COR-L47 (cell line): ENCODE results near the gene MFF.

ENCODE experiments used
- DNase-seq: peaks from one replicate; lab custom pipeline; 2025; lab: John Stamatoyannopoulos, UW

MFF gene

GRCh38 chr2:227324995-227325838 lies at the start of gene MFF:
MFF (plus strand) TSS chr2:227325251; CDS start chr2:227330666, 5,415 bp downstream.
- DNase-seq, result peak; percentile 67

GRCh38 chr2:227280895-227281294 lies 44.2 kb upstream of the MFF start:
- DNase-seq, result no peak

GRCh38 chr2:227285741-227286236 lies 39.3 kb upstream of the MFF start:
- no peak for DNase-seq

- DNase-seq, result no peak
These were observed 37.3 kb upstream of the MFF start for GRCh38 chr2:227287771-227288170.

- no peak for DNase-seq
These were observed 32.7 kb upstream of the MFF start for GRCh38 chr2:227292314-227292713.

- DNase-seq, result no peak
These were observed 31.5 kb upstream of the MFF start for GRCh38 chr2:227293531-227293930.

GRCh38 chr2:227295806-227296205 lies 29.2 kb upstream of the MFF start:
- no peak for DNase-seq

GRCh38 chr2:227296671-227297405 lies 28.2 kb upstream of the MFF start:
- no peak for DNase-seq

- no peak for DNase-seq
These were observed 23.5 kb upstream of the MFF start for GRCh38 chr2:227301523-227301922.

GRCh38 chr2:227308784-227309183 lies 16.3 kb upstream of the MFF start:
- DNase-seq, result no peak

- DNase-seq, result no peak
These were observed 14.3 kb upstream of the MFF start for GRCh38 chr2:227310756-227311110.

GRCh38 chr2:227311861-227312506 lies 13.1 kb upstream of the MFF start:
- no peak for DNase-seq

- DNase-seq, result no peak
These were observed 12.5 kb upstream of the MFF start for GRCh38 chr2:227312579-227312978.

GRCh38 chr2:227313310-227313709 lies 11.7 kb upstream of the MFF start:
- no peak for DNase-seq

GRCh38 chr2:227317834-227318233 lies 7.2 kb upstream of the MFF start:
- DNase-seq, result no peak

GRCh38 chr2:227320305-227321094 lies 4.6 kb upstream of the MFF start:
- no peak for DNase-seq

GRCh38 chr2:227322530-227323205 lies 2.4 kb upstream of the MFF start:
- no peak for DNase-seq

- no peak for DNase-seq
These were observed 1.2 kb upstream of the MFF start for GRCh38 chr2:227323818-227324217.

- no peak for DNase-seq
These were observed 433 bp upstream of the MFF start for GRCh38 chr2:227324642-227324994.

GRCh38 chr2:227325839-227326195 lies 766 bp downstream of the MFF start:
- no peak for DNase-seq

- DNase-seq, result no peak
These were observed 1.7 kb downstream of the MFF start for GRCh38 chr2:227326783-227327182.

GRCh38 chr2:227335713-227336112 lies 10.7 kb downstream of the MFF start:
- DNase-seq, result no peak
